HL-60/S4 (cell line): Measurements from ENCODE around the gene TMEM258.

Source experiments
- in situ Hi-C: fragments of 300-500 bp; cut with MboI; formaldehyde crosslinking; loops from 2 replicates; pipeline ENCODE4 v1.14.3; 2022; ENCODE audit warnings: low sequenced_read_pairs

The TMEM258 gene

DNA sequence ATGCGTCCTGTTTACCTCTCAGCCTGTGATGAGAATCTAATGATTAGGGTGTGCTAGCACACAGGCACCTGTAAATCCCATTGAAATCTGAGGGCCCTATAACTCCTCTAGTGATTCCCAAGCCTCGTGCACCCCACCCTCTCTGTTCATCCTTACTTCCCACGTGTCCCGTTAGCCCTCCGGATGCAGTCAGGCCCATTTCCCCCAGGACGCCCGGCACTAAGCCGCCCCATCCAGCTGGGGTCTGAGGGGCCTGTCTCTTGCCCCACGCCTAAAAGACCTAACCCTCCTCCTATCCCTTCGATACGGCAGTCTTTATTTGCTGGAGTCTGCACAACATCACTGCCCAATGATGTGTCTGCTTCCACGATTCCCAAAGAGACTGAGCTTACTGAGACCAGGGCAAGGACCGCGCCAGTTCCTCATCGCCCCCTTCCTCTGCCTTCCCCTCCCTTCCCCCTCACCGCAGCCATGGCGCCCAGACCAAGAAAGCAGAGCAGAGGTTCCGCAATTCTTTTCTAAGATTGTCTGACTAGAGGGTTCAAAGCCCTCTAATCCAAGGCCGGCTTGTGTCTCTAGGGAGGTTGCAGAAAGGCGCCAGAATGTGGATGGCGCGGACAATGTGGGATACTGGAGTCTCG lies 34.7 kb upstream of the TMEM258 start:
- in situ Hi-C loops, result no loop called here

DNA sequence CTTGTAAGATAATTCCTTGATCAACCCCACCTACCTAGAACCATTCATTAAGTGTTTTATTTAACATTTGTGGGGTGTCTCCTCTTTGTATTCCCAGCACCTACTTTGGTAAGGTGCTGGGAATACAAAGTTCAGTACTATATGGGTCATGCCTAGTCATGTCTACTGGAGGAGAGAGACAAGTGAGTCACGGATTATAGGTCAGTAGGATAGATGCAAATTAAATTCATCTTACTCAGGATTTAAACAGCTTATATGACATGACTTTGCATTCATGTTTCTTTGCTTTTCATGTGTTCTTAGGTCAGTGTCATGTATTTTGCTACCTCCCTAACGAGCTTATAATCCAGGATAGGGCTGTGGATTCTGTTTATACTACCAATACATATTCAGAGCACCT lies 27.8 kb upstream of the TMEM258 start:
- in situ Hi-C loops, result no loop called here

DNA sequence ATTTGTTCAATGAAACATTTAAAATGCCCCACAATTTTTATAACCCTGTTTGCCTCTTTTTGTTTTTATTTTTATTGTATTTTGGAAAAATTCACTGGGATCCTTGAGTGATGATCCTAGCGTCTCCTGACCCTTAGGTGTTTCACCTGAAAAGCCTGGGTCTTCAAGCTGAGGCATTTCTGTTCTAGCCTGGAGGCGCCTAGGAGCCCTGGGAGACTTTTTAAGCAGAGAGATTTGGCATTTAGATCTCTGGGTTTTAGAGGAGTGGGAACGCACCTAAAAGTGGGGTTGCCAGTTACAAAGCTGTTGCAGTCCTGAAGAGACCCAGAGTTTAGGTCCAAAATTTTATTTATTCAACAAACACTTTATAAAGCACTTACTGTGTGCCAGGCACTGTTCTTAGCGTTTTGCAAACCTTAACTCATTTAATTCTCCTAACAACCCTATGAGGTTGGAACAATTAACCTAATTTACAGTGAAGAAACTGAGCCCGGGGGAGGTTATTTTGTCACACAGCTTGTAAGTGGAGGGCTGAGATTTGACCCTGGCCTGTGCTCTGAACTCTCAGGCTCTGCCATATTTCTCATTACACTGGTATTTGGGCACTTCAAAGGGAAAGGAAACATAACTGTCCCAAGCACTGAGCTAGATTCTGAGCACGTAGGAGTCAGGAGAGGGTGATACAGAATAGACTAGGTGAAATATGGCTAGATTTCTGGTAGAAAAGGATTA lies 25.2 kb upstream of the TMEM258 start:
- in situ Hi-C loops, result no loop called here

DNA sequence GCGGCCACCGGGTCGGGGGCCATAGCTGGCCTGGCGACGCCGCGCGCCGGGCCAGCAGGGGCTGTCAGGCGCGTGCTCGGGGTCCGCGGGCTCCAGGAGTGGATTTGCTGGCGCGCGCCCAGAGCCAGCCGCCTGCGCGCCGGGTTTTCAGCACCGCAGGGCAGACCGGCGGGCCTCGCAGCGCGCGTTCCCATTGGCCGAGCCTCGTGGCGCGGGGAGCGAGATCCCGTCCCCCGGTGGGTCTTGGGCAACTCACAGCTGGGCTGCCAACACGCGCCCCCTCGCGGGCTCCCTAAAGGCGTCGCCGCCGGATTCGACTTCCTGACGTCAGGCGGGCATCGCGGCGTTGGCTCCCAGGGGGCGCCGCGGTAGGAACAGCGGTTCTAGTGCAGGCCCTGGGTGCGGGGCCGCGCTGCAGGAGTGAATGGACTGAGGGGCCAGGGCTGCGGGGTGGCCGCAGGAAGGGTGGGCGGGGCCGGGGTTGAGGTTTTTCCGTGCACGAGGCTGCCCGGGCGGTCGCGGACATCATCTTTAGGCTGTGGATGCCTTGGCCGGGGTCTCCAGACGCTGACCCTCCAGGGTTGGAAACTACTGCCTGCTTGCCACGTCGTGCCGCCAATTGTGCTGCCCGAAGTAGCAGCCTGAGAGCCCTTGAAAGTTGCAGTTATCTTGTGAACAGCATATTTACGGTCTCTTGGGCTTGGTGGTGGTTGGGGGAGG lies 24.5 kb upstream of the TMEM258 start, which contains the start of gene FADS1:
Gene FADS1, minus strand, starts transcription at position 268 of the 720 bp plus-strand sequence. Its CDS starts 74 bp downstream, at position 194.
- in situ Hi-C loops, result no loop called here

DNA sequence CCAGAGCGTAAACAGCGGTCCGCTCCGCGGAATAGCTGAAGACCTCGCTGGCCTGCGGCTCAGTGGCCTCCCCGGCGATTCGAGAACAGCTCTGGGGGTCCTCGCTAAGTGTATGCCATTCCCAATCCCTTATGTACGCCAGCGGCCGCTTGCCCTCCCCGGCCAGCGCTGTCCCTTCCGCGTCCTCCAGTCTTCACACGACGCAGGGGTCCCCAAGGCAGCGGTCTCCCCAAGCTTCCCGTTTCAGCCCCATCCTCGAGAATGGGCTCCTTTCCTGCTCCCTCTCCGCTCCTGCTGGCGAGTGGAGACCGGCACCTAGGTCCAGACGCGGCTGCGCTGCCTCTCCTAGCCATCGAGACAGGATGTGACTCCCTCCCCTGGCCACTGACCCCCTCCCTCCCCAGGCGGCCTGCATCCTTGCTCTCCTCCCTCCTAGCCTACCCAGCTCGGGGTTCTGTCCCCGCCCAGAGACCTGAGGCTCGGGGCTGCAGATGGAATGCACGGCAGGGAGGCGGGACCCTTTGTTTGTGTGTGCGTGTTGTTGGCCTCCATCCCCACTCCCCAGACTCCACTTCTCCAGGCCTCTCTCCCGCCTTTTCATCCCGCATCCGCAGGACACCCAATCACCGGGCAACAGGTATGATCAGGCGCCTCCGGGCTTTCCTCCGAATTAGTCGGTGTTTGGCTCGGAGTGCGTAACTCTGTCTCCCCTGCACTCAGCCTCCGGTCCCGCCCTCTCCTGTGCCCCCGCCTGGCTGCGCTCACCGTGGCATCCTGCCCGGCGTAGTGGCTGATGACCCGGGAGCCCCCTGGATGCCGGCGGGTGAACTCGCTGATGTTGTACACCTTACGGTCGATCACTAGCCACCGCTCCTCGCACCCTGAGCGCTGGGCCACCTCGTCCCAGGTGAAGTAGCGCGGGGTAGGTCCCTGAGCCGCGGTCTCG lies 23.7 kb upstream of the TMEM258 start:
- in situ Hi-C loops, result no loop called here

DNA sequence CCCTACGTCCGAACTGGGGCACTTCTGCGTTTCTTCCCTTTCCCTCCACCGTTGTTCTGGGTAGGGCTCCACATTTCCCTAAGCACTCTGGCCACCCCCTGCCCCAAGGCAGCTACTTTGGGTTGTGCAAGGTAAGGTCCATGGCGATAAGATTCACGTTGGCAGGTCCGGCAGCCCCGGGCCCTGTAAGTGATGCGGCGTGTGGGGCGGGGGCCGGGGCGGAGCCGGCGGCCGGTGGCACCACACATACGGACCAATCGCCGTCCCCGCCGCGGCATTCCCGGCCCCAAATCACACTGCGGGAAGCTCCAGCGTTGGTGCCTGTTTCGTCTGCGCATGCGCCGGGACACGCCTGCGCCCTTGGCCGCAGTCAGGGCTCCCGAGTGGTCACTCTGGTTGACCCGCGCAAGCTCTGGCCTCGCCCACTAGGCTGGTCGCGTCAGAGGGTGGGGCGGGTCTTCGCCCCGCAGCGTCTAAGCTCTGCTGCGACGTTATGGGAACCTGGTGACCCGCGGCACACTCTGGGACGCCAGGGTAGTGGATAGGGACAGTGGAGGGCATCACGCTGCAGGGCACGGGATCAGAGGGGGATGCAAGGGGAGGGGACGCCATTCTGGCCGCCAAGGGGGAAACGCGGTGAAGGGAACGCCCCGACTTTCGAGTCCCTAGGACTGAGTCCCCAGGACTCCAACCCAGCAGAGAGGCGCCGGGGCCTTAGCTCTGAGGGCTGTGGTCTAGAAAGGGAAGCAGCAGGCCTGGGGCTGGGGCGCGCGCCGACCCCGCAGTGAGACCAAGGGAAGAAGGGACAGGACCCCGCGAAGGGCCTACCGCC lies 22.8 kb upstream of the TMEM258 start:
- in situ Hi-C loops, result no loop called here

DNA sequence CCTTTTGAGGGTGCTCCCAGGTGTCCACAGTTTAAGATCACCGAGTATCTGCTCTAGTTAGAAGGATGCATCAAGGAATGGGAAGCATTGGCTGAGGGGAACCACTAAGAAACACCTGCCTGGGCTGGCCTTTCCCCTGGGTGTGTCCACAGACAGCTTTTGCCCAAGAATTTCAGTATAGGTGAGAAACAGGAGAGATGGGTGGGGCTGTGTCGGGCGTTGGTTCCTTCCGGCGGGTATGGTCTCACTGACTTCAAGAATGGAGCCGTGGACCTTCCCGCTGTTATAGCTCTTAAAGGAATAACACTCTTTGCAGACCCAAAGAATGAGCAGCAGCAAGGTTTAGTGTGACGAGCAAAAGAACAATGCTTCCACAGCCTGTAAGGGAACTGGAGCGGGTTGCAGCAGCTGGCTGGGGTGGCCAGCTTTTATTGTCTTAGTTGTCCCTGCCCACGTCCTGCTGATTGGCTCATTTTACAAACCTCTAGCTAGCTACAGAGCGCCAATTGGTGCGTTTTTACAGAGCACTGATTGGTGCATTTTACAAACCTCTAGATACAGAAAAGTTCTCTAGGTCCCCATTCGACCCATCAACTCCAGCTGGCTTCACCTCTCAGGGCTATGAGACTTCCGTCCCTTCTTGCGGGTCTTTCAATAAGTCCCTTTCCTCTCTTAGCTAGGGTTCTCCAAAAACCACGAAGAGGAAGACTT lies 22.0 kb upstream of the TMEM258 start:
- in situ Hi-C loops, result no loop called here

DNA sequence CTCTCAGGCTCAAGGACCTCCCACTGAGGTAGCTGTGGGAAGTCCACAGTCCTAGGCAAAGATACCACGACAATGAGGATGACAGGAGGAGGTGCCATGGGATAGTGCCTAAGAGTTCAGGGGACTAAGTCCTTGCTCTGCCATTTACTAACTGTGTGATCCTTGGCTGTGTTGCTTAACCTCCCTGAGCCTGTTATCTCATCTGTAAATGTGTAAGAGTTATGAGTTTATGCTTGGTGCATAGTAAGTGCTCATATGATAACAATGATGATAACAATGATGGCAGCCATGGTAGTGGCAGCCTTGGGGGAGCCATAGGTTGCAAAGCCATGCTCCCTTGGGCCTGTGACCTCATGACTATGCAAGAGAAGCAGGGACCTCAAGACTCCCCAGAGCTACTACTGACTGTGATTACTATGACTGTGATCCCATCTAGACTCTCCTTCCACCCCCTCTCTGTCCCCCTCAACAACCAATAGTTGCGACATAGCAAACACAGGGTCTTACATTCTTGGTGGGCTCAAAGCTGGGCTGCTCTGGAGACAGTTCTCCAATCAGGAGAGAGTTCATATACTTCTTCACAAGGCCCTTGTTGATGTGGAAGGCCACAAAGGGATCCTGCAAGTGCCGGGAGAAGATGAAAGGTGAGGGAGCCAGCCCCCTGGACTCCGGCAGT lies 20.5 kb upstream of the TMEM258 start:
- in situ Hi-C loops, result no loop called here

DNA sequence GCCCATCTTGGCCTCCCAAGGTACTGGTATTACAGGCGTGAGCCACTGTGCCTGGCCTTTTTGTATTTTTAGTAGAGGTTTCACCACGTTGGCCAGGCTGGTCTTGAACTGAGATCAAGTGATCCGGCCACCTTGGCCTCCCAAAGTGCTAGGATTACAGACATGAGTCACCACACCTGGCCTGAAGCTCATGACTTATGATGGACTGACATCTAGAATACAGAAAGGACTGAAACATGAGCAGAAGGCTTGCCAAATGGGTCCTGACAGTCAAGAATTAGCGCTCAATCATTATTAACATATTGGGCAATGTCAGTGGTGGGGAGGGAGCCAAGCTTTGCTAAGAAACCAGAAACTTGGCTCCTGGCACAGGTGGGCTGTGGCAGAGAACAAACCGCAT lies 19.4 kb upstream of the TMEM258 start:
- in situ Hi-C loops, result no loop called here

DNA sequence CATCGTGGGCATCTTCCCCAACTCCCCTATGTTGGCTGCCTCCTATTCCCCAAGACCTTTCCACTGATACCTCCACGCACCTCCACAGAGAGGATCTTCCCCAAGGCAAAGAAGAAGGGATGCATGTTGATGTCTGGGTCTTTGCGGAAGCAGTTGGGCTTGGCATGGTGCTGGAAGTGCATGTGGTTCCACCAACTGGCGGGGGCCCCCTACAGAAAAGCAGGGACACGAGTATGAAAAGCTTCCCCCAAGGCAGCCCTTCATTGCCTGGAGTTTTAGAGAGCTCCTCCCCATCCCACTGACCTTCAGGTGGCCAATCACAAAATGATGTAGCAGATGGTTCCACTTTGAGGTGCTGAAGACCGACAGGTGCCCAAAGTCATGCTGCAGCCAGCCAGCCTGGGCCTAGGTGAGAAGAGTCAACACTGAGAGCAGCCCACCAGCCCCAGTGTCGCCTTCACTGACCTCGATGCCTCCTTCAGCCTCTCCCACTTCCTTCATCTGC lies 18.3 kb upstream of the TMEM258 start:
- in situ Hi-C loops, result no loop called here

DNA sequence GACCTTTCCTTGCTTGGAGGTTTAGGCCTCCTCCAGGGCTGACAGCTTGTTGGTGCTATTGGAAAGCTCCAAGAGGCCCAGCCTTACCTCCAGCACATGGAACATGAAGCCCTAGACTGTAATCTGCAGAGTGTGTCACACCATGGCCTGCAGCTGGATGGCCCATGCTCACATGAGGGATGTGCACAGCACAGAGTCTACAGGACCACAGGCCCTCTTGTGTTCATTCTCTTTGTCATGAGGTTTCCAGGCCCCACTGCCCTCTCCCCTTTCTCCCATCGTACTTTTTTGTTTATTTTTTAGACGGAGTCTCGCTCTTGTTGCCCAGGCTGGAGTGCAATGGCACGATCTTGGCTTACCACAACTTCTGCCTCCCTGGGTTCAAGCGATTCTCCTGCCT lies 14.4 kb upstream of the TMEM258 start:
- in situ Hi-C loops, result no loop called here

DNA sequence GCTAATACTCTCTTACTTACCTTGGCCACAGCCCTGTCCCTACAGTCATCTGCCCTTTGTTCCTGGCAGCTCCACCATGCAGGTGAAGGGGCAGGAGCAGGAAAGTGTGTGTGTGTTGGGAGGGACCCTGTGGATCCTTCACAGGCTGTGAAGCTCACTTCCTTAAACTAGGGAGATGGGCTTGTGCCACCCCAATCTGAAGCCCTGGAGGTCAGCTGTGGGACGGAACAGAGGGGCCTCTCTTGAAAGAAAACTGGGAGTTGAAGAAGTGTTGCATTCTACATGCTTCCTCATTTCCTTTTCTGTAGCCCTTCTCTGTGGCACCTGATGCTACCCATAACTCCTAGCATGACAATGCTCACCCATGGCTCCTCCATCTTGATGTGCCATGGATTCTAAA lies 12.7 kb upstream of the TMEM258 start:
- in situ Hi-C loops, result no loop called here

DNA sequence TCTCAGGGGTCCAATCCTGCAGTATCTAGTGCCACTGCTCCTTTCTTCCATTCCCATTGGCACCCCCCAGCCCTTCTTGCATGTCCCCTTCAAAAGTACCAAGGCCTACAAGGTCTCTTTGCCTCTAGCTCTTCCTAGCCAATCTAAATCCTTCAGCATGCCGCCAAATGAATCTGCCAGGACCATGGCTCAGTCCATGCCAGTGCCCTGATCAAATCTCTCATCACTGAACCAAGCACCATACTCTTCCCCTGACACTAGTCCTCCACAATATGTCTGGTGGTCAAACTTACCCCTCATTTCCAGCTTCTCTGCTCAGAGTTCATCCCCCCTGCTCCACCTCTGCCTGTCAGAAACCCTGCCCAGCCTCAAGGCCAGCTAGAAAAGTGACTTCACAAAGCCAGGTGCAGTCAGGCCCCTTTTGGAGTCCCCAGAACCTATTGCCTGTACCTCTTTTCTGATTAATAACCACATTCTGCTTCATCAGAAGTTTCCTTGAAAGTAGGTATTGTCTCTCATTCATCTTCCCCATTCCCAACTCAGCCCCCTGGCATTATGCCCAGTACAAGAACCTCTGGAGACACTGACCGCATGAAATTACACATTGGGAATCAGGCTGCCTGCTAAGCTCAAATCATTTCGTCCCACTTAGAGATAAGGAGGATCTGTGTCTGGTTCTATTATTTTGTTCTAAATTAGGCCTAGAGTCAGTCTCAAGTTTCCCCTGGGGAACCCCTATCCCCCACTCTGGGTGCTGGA lies 11.7 kb upstream of the TMEM258 start:
- in situ Hi-C loops, result no loop called here

DNA sequence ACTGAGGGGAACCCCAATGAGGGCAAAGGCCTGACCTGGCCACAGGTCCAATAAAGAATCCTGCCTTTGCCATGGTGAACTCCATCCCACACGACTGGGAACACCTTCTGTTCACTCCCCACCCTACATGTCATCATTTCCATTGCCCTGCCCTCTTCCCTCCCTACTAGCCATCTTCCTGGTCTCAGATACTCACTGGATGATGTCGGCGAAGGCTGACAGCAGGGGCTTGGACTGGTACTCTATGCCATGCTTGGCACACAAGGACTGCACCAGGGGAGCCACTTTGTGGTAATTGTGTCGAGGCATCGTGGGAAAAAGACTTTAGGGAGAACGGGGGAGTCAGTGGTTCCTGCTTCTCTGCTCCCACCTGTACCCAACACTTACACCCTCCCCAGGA lies 10.2 kb upstream of the TMEM258 start:
- in situ Hi-C loops, result no loop called here

DNA sequence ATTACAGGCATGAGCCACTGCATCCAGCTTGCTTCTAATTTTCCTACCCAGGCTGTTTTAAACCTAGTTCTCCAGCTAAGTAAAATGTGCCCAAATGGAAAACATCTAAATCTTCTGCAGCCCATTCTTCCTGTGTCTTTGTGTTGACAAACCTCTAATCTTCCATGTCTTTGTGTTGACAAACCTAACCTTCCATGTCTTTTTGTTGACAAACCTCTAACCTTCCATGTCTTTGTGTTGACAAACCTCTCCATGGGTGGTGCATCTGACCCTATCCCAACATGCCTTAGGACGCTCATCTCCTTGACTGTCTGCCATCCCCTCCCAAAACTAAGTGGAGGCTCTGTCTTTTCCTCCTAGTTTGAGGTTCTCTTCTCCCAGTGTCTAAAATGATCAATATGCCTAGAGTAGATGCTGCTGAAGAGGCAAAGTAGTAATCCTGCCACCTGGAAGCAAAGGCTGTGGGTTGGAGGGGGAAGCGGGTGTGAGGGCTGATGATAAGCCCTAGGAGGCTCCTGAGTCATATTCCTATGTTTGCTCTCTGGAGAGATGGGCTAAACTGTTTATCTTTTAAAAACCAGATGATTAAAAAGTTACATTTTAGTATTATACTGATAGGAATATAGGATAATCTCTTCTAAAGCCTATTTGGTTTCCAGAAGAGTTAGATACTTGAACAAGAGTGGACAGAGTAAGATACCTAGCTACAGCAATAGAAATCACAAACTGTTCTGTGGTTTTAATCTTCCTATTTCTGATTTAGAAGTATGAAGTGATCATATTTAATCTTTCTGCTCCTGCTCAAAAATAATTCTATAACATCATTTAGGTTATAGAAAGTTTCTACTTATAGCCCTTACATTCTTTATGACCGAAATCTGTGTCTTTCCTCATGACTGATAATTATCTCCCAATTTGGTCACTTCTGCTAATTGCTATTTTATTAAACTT lies 8.2 kb upstream of the TMEM258 start:
- in situ Hi-C loops, result no loop called here

DNA sequence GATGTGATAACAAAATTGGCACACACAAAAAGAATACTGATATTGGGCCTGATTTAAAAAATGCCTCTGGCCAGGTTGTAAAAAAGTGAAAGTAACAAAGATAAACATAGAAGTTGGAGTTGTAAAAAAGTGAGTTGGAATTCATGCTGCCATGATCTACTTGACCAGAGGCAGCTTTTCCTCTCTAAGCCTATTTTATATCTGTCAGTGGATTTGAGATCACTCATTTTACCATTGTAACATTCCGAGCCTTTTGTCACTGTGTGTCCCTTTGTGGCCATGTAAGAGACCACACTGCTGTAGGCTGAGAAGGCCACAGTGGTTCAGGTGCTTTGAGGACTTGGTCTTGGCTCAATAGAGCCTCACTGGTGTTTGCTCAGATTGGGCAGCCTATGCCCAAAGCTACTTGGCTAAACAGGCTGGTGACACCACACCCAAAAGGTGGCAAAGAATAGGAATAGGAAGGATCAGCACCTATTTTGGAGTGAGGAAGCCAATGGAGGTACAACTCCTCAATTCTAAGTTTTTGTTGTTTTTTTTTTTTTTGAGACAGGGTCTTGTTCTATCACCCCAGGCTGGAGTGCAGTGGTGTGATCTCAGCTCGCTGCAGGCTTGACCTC lies 7.4 kb upstream of the TMEM258 start:
- in situ Hi-C loops, result no loop called here
